ENCODE data around the gene ZNF224. TPM values are rescaled to one million over a fixed set of nuclear protein-coding genes. Genes with fewer than 3 reads are reported as not detected.

ZNF224 gene
- total RNA-seq (2014; rRNA removed; shearing (Covaris generic)) = 9.7 and 17.3 TPM in 2 replicates

- DNase-seq (ENCODE audit: low spot score) = peak; percentile 97
Observed at GRCh38 chr19:44093931-44094765, at the start of gene ZNF224. Gene ZNF224 (plus strand): TSS chr19:44094361. CDS start chr19:44097874, 3,513 bp downstream.

- DNase-seq (ENCODE audit: low spot score) = peak; percentile 93
Observed at GRCh38 chr19:44050740-44051649, 43.2 kb upstream of the ZNF224 start.

- DNase-seq (ENCODE audit: low spot score) = peak; percentile 100
Observed at GRCh38 chr19:44051650-44052402, 42.3 kb upstream of the ZNF224 start, which contains the start of gene ZNF223. Gene ZNF223 (plus strand): TSS chr19:44052036. CDS start chr19:44055177, 3,141 bp downstream.

- DNase-seq (ENCODE audit: low spot score) = peak; percentile 16
Observed at GRCh38 chr19:44055870-44056269, 38.3 kb upstream of the ZNF224 start.

- DNase-seq (ENCODE audit: low spot score) = no peak
Observed at GRCh38 chr19:44059229-44059628, 34.9 kb upstream of the ZNF224 start.

GRCh38 chr19:44061038-44061437 lies 33.1 kb upstream of the ZNF224 start:
- no peak for DNase-seq (ENCODE audit: low spot score)

GRCh38 chr19:44066305-44066704 lies 27.9 kb upstream of the ZNF224 start:
- no peak for DNase-seq (ENCODE audit: low spot score)

GRCh38 chr19:44069415-44069814 lies 24.7 kb upstream of the ZNF224 start:
- no peak for DNase-seq (ENCODE audit: low spot score)

GRCh38 chr19:44071824-44072542 lies 22.2 kb upstream of the ZNF224 start, which contains the start of gene ZNF284:
Gene ZNF284 (plus strand): TSS chr19:44072159. CDS start chr19:44076390, 4,231 bp downstream.
- DNase-seq (ENCODE audit: low spot score) = peak; percentile 97

GRCh38 chr19:44072543-44073401 lies 21.4 kb upstream of the ZNF224 start:
- DNase-seq (ENCODE audit: low spot score) = peak; percentile 41

GRCh38 chr19:44076325-44076724 lies 17.8 kb upstream of the ZNF224 start:
- DNase-seq (ENCODE audit: low spot score) = no peak

- DNase-seq (ENCODE audit: low spot score) = no peak
Observed at GRCh38 chr19:44092108-44092507, 2.1 kb upstream of the ZNF224 start.

GRCh38 chr19:44107751-44108150 lies 13.6 kb downstream of the ZNF224 start:
- no peak for DNase-seq (ENCODE audit: low spot score)

GRCh38 chr19:44109458-44109857 lies 15.3 kb downstream of the ZNF224 start:
- no peak for DNase-seq (ENCODE audit: low spot score)

- no peak for DNase-seq (ENCODE audit: low spot score)
Observed at GRCh38 chr19:44111910-44112463, 17.8 kb downstream of the ZNF224 start.

- no peak for DNase-seq (ENCODE audit: low spot score)
Observed at GRCh38 chr19:44112802-44113137, 18.6 kb downstream of the ZNF224 start.

GRCh38 chr19:44113138-44113783 lies 19.1 kb downstream of the ZNF224 start, which contains the start of gene ZNF225:
Gene ZNF225 (plus strand): TSS chr19:44113399. CDS start chr19:44115828, 2,429 bp downstream.
- peak; percentile 100 for DNase-seq (ENCODE audit: low spot score)

- DNase-seq (ENCODE audit: low spot score) = peak; percentile 12
Observed at GRCh38 chr19:44113784-44114390, 19.7 kb downstream of the ZNF224 start.
